H1 (cell line): Measurements from ENCODE around the gene ANKRD6. TPM values are rescaled to one million over a fixed set of nuclear protein-coding genes. Genes with fewer than 3 reads are reported as not detected.

ENCODE experiments used
- CTCF ChIA-PET: fragments of 300-600 bp; sonication (Branson Sonifier 250); formaldehyde crosslinking; loops from one replicate; lab custom pipeline; 2021; ENCODE audit not compliant: partially characterized antibody; lab: Charles Lee
- POLR2A ChIA-PET: fragments of 300-600 bp; sonication (Branson Sonifier 250); formaldehyde crosslinking; loops from one replicate; lab custom pipeline; 2021; ENCODE audit warnings: inconsistent platforms; ENCODE audit not compliant: partially characterized antibody; lab: Charles Lee
- DNase-seq, 2 experiments: peaks; one replicate each; pipeline versions ENCODE4 v3.0.0 to v3.0.0-alpha.2; 2010 to 2022; ENCODE audit warnings: low spot score in 2 of 2, low read depth in 1 of 2, mixed read lengths in 1 of 2
- FAIRE-seq: peaks from 2 replicates; lab custom pipeline; 2011; peaks lifted over from hg19 to GRCh38; lab: Jason Lieb, UNC
- H2AFZ ChIP-seq: 2 replicates; pipeline ENCODE4 v1.8.1; 2012; ENCODE audit warnings: low read length, inconsistent platforms
- H2AK5ac ChIP-seq: 2 replicates; pipeline ENCODE4 v1.6.1; 2013; ENCODE audit warnings: low read depth, low read length
- H2BK120ac ChIP-seq: replicated peaks from 2 replicates; pipeline ENCODE3; 2013; ENCODE audit warnings: low read depth, low read length, inconsistent platforms
- H2BK12ac ChIP-seq: 2 replicates; pipeline ENCODE4 v1.6.1; 2013; ENCODE audit warnings: low read depth, low read length
- H2BK15ac ChIP-seq: 2 replicates; pipeline ENCODE4 v1.6.1; 2013; ENCODE audit warnings: low read length
- H2BK20ac ChIP-seq: 2 replicates; pipeline ENCODE4 v1.6.1; 2013; ENCODE audit warnings: low read length
- H2BK5ac ChIP-seq: 2 replicates; pipeline ENCODE4 v1.6.1; 2013; ENCODE audit warnings: low read depth, low read length
- H3K14ac ChIP-seq: 2 replicates; pipeline ENCODE4 v1.6.1; 2013; ENCODE audit warnings: inconsistent platforms; ENCODE audit not compliant: insufficient read length
- H3K18ac ChIP-seq: 2 replicates; pipeline ENCODE4 v1.6.1; 2013; ENCODE audit warnings: low read length; ENCODE audit errors: extremely low read depth
- H3K23ac ChIP-seq: 2 replicates; pipeline ENCODE4 v1.6.1; 2013; ENCODE audit warnings: inconsistent platforms; ENCODE audit not compliant: insufficient read length
- H3K23me2 ChIP-seq: 2 replicates; pipeline ENCODE4 v1.6.1; 2013; ENCODE audit warnings: low read depth, low read length
- H3K27ac ChIP-seq: 2 replicates; pipeline ENCODE4 v1.6.1; 2011; ENCODE audit warnings: low read depth, low read length, inconsistent platforms
- H3K27me3 ChIP-seq, 4 experiments: replicated peaks in 1 of 4; 1 replicate in 1 of 4; 2 replicates in 3 of 4; pipeline versions ENCODE4 v1.6.1 to v1.8.1; 2011 to 2013; ENCODE audit warnings: low read length in 3 of 4, mild to moderate bottlenecking in 3 of 4, inconsistent platforms in 2 of 4, mixed read lengths in 2 of 4, moderate library complexity in 1 of 4; ENCODE audit not compliant: control insufficient read depth in 3 of 4, insufficient read depth in 3 of 4; ENCODE audit errors: extremely low read depth in 1 of 4
- H3K36me3 ChIP-seq, 4 experiments: 2 replicates each; pipeline versions ENCODE4 v1.6.1 to v1.8.1; 2011 to 2013; ENCODE audit warnings: mild to moderate bottlenecking in 4 of 4, low read length in 3 of 4, moderate library complexity in 2 of 4, control low read depth in 1 of 4, inconsistent platforms in 1 of 4; ENCODE audit not compliant: insufficient read depth in 4 of 4, control insufficient read depth in 2 of 4
- H3K4ac ChIP-seq: replicated peaks from 2 replicates; pipeline ENCODE3; 2013; ENCODE audit warnings: low read length, low read depth, mixed read lengths, inconsistent platforms; ENCODE audit not compliant: insufficient read length
- H3K4me1 ChIP-seq, 4 experiments: replicated peaks in 1 of 4; 1 replicate in 1 of 4; 2 replicates in 3 of 4; pipeline versions ENCODE4 v1.6.1 to v1.8.1; 2011 to 2013; ENCODE audit warnings: low read length in 3 of 4, inconsistent platforms in 2 of 4, mixed read lengths in 1 of 4; ENCODE audit not compliant: insufficient read depth in 4 of 4, control insufficient read depth in 3 of 4
- H3K4me2 ChIP-seq, 2 experiments: 2 replicates each; pipeline versions ENCODE4 v1.6.1 to v1.8.1; 2011 to 2013; ENCODE audit warnings: low read depth in 2 of 2, low read length in 2 of 2, control low read depth in 1 of 2, inconsistent platforms in 1 of 2, mild to moderate bottlenecking in 1 of 2; ENCODE audit not compliant: insufficient read depth in 1 of 2
- H3K4me3 ChIP-seq, 4 experiments: fragments of 200-600, 300-600 bp in 1 of 4; sonication (generic), shearing (Covaris generic), sonication (Bioruptor Twin) in 1 of 4; 2 replicates each; pipeline versions ENCODE4 v1.5.1 to v1.8.1; 2011 to 2016; ENCODE audit warnings: low read length in 4 of 4, low read depth in 3 of 4, control low read depth in 2 of 4, inconsistent platforms in 2 of 4, mild to moderate bottlenecking in 2 of 4, mixed read lengths in 1 of 4, moderate library complexity in 1 of 4; ENCODE audit not compliant: insufficient read depth in 2 of 4; ENCODE audit errors: extremely low read depth in 1 of 4
- H3K56ac ChIP-seq: replicated peaks from 2 replicates; pipeline ENCODE3; 2013; ENCODE audit warnings: low read depth, mild to moderate bottlenecking, mixed read lengths, low read length, inconsistent platforms; ENCODE audit not compliant: insufficient read length
- H3K79me1 ChIP-seq: 2 replicates; pipeline ENCODE4 v1.6.1; 2013; ENCODE audit warnings: low read depth, low read length, control low read depth
- H3K79me2 ChIP-seq, 2 experiments: 2 replicates each; pipeline versions ENCODE4 v1.6.1 to v1.8.1; 2012 to 2013; ENCODE audit warnings: low read length in 2 of 2, mild to moderate bottlenecking in 2 of 2, inconsistent platforms in 1 of 2; ENCODE audit not compliant: insufficient read depth in 2 of 2, control insufficient read depth in 1 of 2
- H3K9ac ChIP-seq, 4 experiments: replicated peaks in 1 of 4; 1 replicate in 1 of 4; 2 replicates in 3 of 4; pipeline versions ENCODE4 v1.6.1 to v1.8.1; 2011 to 2013; ENCODE audit warnings: low read depth in 3 of 4, low read length in 3 of 4, control low read depth in 2 of 4, mild to moderate bottlenecking in 2 of 4, moderate library complexity in 2 of 4, inconsistent platforms in 1 of 4; ENCODE audit errors: extremely low read depth in 1 of 4
- H3K9me3 ChIP-seq, 2 experiments: 2 replicates each; pipeline versions ENCODE4 v1.6.1 to v1.8.1; 2012 to 2013; ENCODE audit warnings: mild to moderate bottlenecking in 2 of 2, moderate library complexity in 2 of 2, control low read depth in 1 of 2, inconsistent platforms in 1 of 2, low read depth in 1 of 2, low read length in 1 of 2, mixed read lengths in 1 of 2; ENCODE audit not compliant: insufficient read depth in 2 of 2
- H4K20me1 ChIP-seq, 2 experiments: replicated peaks in 1 of 2; 2 replicates each; pipeline versions ENCODE3 to v1.8.1; 2011 to 2013; ENCODE audit warnings: inconsistent platforms in 2 of 2, low read length in 2 of 2, mild to moderate bottlenecking in 1 of 2; ENCODE audit not compliant: insufficient read depth in 2 of 2, control insufficient read depth in 1 of 2
- H4K5ac ChIP-seq: 2 replicates; pipeline ENCODE4 v1.6.1; 2013; ENCODE audit warnings: low read length, low read depth, mixed read lengths, inconsistent platforms; ENCODE audit not compliant: insufficient read length
- H4K8ac ChIP-seq: 2 replicates; pipeline ENCODE4 v1.8.0; 2013; ENCODE audit warnings: mild to moderate bottlenecking, moderate library complexity, low read length, inconsistent platforms; ENCODE audit not compliant: insufficient read depth; ENCODE audit errors: extremely low read depth
- H4K91ac ChIP-seq: replicated peaks from 2 replicates; pipeline ENCODE3; 2013; ENCODE audit warnings: low read length, mixed read lengths, inconsistent platforms; ENCODE audit not compliant: insufficient read length
- POU5F1 ChIP-seq: IDR thresholded peaks from 2 replicates; pipeline ENCODE4 v1.6.1; 2011; ENCODE audit warnings: low read depth, mild to moderate bottlenecking, low read length, moderate library complexity
- SP4 ChIP-seq: IDR thresholded peaks from 2 replicates; pipeline ENCODE4 v1.6.1; 2012; ENCODE audit warnings: low read length, inconsistent platforms
- WGBS, 2 experiments: shearing (Covaris generic) in 1 of 2; methylation state at CpG; one replicate each; pipeline versions ENCODE4 v1.1.6 to v1.1.7; 2013 to 2015; ENCODE audit warnings: low lambda C conversion rate in 2 of 2, mixed read lengths in 2 of 2, inconsistent platforms in 1 of 2, low coverage in 1 of 2, missing lambda C conversion rate in 1 of 2; ENCODE audit not compliant: insufficient replicate concordance in 2 of 2, insufficient coverage in 1 of 2, insufficient read length in 1 of 2; ENCODE audit errors: extremely low coverage in 1 of 2, missing lambda C conversion rate in 1 of 2; 5-methylcytosine and 5-hydroxymethylcytosine counted together
- polyA plus RNA-seq, 7 experiments: library from polyadenylated mRNA; depleted of rRNA in 3 of 7; stranded (reverse) in 5 of 7; unstranded in 2 of 7; fragments of >200 nt in 5 of 7; fragments of 200-250 nt in 2 of 7; gene quantifications; 1 replicate in 5 of 7; 2 replicates in 1 of 7; 4 replicates in 1 of 7; pipeline versions ENCODE4 v1.2.1 to v1.2.3, GENCODE V29; 2011 to 2013; ENCODE audit warnings: missing spikeins in 2 of 7, mixed read lengths in 2 of 7
- total RNA-seq: library from RNA; stranded (reverse); fragmentation: NEBNext Ultra II Directional; extraction: Animal tissue kit (Norgen Biotek cat#: 25700); gene quantifications from 2 replicates; pipeline ENCODE4 v1.2.1, GENCODE V29; 2021

ANKRD6 gene
- total and polyA plus RNA-seq, 2 of the 8 experiments (the other 6 are each of a cell fraction or from before 2014, with no cell fraction given) = 5.9 to 12.8 TPM

DNA sequence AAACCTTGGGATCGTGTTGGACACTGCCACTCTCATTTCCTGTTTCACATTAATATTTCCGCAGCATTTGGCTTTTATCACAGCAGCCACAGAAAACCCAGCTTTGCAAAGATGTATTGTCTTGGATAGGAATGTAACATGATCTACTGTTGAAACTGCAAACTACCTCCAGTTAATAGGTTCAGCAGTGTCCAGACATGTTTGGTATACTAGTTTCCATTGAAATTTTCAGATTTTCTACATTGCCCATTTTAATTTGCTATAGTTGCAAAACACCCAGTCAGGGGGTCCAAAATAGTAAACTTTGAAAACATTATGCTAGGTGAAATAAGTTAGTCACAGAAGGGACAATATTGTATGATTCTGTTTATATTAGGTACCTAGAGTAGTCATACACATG is 3.3 kb downstream of the ANKRD6 start:
- H3K18ac ChIP-seq = no peak overlapping the region
- H3K23me2 ChIP-seq = peaks cover 3% of the 10 kb centered on the region; the same call in 1 of the 2 replicates
- H3K14ac ChIP-seq = no peak overlapping the region
- H3K4me2 ChIP-seq = no peak overlapping the region
- H2BK15ac ChIP-seq = no peak overlapping the region
- H3K9me3 ChIP-seq = no peaks in the 10 kb centered on the region; a peak in 1 of 4 replicates
- H3K79me2 ChIP-seq = no peaks in the 10 kb centered on the region
- no peak overlapping the region for H4K5ac ChIP-seq
- H2BK20ac ChIP-seq = no peak overlapping the region
- H2AFZ ChIP-seq = no peak overlapping the region
- no peak overlapping the region for H2BK5ac ChIP-seq
- no peaks in the 10 kb centered on the region for H4K20me1 ChIP-seq
- H3K27me3 ChIP-seq = peaks cover 0 to 22% (median 6%) of the 10 kb centered on the region in 4 experiments; a peak in 5 of 7 replicates
- H3K56ac ChIP-seq = no peak overlapping the region
- H2BK120ac ChIP-seq = no peak overlapping the region
- H3K9ac ChIP-seq = no peak overlapping the region
- no peak overlapping the region for H4K91ac ChIP-seq
- no peak overlapping the region for H2BK12ac ChIP-seq
- H3K23ac ChIP-seq = no peak overlapping the region
- H3K36me3 ChIP-seq = no peaks in the 10 kb centered on the region
- 91% methylated on average over 2 of the region's 2 CpGs; no CpG with 5 or more reads in 1 of the 2 experiments for WGBS, 2 experiments
- FAIRE-seq = no peak
- no peak overlapping the region for H3K27ac ChIP-seq
- no peaks in the 10 kb centered on the region for H3K79me1 ChIP-seq
- ChIA-PET CTCF (interaction anchor here (1.5 to 2.5 kb wide), 6 partner anchors 11 to 177 kb away, joined by 3 to 16 read pairs (median 7); no protein-coding TSS in a partner anchor), POLR2A (interaction anchor here (0.8 kb wide), 1 partner anchor 26 kb away, joined by 3 read pairs; no protein-coding TSS in a partner anchor)
- no peak overlapping the region for H3K4me3 ChIP-seq
- no peak for TF ChIP-seq POU5F1
- TF ChIP-seq SP4 = no peak
- no peak for DNase-seq
- no peak overlapping the region for H2AK5ac ChIP-seq
- no peak overlapping the region for H4K8ac ChIP-seq
- peaks cover 0 to 4% (median 1%) of the 10 kb centered on the region in 4 experiments; a peak in 2 of 7 replicates for H3K4me1 ChIP-seq
- no peak overlapping the region for H3K4ac ChIP-seq
